GM19324 (cell line): Measurements from ENCODE around the gene NBEA.
A peak's percentile ranks its signal among the peaks of the same experiment; 100 is the strongest.
"Not testable (repeated sequence)": the region's sequence is repeated elsewhere in the genome, so short reads cannot be mapped to it uniquely, and the experiment has no call there.

Source experiments
- ATAC-seq: cut with Tn5 transposase; IDR thresholded peaks from one replicate; pipeline ENCODE4 v1.9.1; 2021; ENCODE audit warnings: mild to moderate bottlenecking, moderate library complexity; ENCODE audit not compliant: unreplicated experiment, low FRiP score

The NBEA gene

DNA sequence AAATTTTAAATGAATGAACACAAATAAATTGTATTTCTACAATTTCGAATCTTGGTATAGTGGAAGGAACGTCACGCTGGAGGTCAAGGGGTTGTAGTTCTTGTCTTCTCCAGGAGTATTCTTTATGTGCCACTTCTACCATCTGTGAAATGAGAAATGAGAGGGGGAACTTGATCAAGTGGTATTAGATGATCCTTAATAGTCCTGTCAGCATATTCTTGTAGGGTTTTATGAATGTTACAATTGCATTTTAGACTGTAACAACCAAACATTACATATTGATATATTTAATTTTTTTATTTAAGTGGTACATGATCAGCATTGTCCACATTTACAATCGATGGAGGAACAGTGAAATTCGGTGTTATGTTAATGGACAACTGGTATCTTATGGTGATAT, 113.6 kb downstream of the NBEA start:
- no peak for ATAC-seq

DNA sequence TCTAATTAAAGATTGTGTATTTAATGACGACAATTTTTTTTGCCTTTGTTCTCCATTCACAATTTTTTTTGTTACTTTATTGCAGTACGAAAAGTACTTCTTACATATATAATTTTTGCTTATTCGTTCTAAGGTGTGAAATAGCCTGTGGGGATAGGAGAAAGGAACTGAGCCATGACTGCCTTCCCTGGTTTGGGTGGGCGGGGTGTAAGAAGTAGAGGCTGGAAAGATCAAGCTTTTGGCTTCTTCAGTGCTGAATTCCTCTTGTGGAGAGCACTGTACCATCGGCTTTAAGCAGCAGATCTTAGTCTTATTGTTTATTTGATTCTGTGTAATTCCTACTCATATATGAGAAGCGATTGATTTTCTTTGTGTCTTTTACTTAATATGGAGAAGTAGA, 115.8 kb downstream of the NBEA start:
- ATAC-seq: no peak

DNA sequence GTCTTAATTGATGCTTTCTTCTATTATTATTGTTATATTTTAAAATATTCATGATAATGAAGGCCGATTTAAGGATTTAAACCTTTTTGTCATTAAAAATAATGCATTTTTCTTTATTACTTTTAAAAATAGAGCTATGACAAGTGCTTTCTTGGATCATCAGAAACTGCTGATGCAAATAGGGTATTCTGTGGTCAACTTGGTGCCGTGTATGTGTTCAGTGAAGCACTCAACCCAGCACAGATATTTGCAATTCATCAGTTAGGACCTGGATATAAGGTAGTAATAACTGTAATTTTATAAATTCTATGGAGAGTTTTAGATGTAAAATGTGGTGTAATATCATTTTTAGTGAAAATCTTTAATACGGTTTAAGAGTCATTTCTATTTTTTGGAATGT, 116.5 kb downstream of the NBEA start:
- ATAC-seq: peak; percentile 74

DNA sequence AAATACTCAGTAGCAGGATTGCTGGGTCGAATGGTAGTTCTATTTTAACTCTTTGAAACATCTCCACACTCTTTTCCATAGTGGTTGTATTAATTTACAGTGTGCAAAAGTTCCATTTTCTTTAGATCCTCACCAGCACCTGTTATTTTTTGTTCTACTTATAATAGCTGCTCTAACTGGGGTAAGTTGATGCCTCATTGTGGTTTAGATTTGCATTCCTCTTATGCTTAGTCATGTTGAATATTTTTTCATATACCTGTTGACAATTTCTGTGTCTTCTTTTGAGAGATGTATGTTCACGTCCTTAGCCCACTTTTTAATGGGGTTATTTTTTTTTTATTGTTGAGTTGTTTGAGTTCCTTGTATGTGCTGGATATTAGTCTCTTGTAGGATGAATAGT, 144.6 kb downstream of the NBEA start:
- no peak for ATAC-seq

DNA sequence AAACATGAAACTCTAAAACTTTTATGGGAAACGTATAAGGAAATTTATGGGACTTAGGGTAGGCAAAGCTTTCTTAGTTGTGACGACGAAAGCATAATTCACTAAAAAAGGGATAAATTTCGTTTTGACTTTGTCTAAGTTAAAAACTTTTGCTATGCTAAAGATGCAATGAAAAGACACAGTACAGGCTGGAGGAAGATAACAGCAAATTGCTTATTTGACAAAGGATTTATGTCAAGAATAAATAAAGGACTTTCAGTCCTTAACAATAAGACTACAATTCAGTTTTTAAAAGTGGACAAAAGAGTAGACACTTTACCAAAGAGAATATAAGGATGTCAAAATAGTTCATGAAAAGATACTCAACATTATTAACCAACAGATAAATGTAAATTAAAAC, 150.2 kb downstream of the NBEA start:
- ATAC-seq: no peak

DNA sequence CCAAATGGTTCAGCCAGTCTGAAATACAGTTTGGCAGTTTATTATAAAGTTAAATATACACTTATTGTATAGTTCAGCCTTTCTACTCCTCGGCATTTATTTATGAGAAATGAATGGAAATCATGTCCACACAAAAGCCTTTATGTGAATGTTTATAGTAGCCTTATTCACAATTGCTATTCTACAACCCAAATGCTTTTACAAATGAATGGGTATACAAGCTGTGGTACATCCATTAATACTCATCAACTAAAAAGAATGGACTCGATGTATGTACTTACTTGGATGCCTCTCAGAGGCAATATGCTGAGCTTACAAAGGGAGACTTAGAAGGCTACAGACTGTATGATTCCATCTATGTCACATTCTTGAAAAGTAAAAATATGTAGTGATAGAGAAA, 150.7 kb downstream of the NBEA start:
- no peak for ATAC-seq

DNA sequence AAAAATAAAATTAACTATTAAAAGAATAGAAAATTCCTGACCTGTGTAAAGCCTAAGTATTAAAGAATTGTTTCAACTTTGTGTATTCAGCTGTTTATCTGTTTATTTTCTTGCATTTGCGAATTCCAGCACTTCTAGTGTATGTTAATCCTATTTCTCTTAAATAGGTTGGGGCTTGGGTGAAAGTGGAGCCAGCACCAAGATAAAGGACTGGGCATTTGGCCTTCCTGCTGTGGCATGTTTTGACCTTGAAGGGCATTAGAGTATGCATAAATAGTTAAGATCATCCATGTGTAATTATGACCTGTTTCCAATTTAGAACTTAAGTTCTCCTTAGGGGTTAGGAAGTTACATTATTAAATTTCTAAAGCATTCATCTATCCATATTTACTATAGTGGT, 151.3 kb downstream of the NBEA start:
- ATAC-seq: no peak

DNA sequence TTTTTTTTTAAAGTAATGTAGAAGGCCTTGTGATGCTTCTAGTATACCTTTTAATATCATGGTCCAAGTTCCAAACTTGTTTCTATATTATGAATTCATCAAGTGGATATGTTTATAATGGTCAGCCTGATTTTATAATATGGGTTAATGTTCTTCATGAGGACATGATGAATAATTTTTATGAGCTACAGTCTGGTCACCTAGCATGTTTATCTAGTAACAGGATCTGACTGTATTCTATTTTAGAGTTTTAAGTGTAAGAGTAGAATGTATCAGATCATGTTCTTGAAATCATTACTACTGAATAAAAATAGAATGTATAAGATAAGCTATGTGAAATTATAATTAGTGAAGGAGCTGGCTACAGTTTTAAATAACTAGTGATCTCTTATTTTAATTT, 164.7 kb downstream of the NBEA start:
- ATAC-seq: not testable (repeated sequence)

DNA sequence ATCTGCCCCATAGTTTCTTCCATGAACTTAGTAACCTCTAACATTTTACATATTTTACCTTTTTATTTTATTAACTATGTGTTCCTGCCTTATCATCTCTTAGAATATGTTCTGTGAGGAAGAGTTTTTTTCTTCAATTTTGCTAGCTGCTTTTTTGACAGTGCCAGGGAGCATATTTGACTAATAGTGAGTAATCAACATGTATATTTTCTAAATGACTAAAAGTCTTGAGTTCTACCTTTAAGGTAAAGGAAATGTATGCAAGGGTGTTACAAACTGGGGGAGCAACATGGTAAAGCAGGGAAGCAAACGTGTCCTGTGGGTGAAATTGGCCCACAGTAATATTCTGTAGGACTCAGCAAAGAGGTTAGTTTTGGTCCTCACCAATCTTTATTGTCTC, 165.5 kb downstream of the NBEA start:
- no peak for ATAC-seq

DNA sequence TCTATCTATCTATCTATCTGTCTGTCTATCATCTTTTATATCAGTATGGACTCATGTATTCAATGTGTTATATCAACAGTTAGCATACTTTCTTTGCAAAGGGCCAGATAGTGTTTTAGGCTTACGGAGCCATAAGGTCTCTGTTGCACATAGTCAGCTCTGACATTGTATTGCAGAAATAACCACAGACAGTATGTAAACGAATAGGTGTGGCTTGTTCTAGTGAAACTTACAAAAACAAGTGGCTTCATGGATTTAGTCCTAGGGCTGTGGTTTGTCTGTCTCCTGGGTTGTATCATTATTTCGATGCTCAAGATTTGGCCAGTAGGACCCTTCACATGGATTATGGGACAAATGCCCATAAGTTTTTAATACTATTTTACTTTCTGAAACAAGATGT, 171.5 kb downstream of the NBEA start:
- ATAC-seq: not testable (repeated sequence)

DNA sequence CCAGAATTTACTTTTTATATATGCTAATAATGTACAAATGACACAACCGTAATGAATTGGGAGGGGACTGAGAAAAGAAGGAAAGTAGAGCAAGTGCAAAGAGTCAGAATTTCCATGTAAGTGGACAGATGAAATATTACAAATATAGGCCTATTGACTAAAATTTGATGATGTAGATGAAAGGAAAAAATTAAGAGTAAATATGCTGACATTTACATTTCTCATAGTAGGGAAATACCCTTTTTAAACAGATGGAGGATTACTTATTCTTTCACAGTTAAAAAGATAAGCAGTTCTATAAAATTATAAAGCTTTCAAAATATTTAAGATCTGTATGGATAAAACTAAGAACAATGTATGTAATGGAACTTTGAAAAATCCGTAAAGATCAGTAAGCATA, 185.4 kb downstream of the NBEA start:
- ATAC-seq: no peak

DNA sequence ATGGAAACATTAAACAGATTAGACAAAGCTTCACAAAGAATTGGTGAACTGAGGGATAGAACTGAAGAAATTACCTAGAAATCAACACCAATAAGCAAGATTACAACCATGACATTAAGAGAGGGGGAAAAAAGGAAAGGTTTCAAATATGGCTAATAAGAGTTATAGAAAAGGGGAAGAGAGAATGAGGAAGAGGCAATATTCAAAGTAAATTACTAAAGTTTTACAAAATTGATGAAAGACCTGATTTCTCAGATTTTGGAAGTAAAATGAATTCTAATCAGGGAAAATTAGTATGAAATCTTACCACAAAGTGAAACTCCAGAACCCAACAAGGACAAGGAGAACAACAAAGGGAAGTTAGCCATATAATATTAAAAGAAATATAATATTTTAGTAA, 187.4 kb downstream of the NBEA start:
- no peak for ATAC-seq

DNA sequence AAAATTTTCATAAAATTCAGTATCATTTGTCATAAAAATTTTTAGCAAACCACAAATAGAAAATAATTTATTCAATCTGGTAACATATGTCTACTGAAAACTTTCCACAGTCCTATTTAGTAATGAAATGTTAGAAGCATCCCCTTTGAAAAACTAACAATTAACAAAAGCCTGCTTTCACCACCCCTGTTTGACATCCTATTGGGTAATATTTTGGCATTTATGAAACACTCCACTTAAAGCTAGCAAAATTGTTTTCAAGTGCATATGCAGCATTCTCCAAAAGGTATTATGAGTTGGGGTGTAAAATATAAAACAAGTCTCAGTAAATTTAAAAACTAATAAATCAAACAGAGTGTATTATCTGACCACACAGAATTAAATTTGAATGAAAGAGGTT, 189.4 kb downstream of the NBEA start:
- no peak for ATAC-seq

DNA sequence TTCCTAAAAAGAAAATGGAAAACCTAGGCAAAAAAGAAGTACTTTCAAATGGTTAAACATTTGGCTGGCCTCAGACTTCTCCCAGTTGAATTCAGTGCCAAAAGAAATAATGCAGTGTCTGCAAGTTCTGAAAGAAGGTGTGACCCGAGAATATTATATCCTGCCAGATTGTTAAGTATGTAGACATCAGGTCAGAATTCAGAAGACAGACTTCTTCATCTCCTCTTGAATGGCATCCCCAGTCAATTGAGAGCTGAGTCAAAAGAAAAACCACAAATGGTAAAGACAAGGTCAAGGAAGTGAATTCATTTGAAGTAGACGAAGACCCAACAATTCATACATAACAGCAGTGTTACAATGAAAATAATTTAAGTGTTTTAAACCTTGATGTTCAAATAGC, 194.5 kb downstream of the NBEA start:
- ATAC-seq: no peak

DNA sequence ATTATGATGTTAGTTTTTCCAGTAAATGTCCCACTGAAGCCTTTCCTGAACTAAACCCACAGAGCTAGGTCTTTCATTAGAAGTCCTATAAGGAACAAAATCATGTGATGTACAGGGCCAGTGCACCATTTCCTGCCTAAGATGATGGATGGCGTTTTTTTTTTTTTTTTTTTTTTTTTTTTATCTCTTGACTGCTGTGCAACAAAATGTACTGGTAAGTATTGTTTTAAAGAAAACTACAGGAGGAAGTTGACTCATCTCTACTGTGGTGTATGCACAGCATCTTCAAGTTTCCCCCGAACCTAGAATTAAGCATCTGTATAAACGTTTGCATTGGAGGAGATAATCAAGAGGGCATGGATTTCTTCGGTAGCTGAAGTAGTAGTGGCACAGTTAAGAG, 197.5 kb downstream of the NBEA start:
- ATAC-seq: no peak

DNA sequence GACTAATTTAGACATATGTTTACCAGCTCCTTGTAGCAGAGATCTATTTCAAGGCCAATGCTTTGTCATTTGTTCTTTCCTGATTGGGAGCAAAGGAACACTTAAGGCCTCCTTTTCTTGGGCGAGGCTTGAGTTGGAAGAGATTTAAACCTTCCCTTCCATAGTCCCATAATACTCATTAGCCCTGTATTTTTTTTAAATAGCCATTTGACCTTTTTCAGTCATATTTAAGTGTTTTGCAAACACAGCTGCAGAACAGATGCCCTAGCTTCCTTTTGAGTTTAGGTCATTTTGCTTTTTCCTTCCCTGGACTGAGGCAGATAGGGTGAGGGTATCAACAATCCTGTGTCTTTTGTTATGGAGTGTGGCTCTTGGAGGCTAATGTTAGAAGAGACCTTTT, 198.3 kb downstream of the NBEA start:
- ATAC-seq: no peak

DNA sequence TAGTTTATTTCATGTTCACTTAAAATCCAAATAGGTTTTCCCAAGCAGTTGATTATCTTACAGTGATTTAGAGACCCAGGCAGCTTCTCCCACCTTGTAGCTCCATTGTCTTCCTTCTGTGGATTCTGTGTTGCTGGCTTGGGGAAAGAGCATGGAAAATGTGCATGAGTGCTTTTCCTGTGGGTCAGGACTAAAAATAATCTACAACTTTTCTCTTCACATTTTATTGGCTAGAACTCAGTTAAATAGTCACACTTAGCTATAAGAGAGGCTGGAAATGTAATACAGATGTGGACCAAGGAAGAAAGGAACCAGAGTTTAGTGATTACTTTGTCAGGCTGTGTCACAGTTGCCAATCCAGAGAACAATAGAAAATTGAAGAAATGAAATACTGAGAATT, 198.8 kb downstream of the NBEA start:
- no peak for ATAC-seq

DNA sequence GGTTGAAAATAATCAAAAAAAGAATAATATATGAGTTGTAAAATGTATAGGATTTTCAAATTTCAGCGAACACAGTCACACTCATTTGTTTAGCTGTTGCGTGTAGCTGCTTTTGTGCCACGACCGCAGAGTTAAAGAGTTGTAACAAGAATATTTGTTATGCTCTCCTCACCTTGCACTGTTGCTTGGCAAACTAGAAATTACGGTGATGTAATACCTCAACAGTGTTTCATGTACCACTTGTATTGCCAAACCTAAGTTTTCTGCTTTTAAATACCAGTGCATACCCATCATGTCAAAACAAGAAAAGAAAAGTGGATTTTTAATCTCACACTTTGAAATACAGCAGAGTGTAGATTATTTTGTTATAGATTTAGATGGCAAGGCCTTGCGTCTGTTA, 201.1 kb downstream of the NBEA start:
- ATAC-seq: no peak

DNA sequence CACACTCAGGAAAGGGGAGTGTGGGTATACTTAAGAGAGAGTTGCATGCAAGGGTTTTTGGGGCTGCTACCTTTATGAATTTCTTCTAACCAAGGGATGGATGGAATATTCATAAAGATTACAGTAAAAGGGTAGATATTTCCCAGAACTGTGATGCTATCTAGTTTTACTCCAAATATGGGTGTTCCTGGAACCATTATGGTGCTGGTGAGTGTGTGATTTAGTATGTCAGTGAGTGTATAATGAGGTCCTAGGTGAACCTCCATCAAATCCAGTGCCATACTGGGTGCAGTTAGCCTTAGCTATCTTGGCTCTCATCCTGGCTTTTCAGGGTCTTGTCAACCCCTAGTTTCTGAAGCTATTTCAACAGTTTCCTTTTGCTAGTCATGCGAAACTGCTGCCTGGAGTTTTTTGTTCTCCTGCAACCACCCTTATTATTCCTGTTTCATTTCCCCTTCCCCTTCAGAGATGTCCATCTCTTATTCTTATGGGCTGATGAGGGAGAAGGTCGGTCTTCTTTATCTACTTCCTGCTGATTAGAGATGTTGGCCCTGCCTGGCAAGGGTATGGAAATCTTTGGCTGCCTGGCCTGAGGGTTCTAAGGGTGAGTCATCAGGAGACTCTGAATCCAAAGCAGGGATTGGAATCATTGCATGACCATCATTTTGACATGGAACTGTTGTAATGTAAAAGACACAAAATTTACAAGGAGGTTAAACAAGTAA, 202.3 kb downstream of the NBEA start:
- ATAC-seq: no peak

DNA sequence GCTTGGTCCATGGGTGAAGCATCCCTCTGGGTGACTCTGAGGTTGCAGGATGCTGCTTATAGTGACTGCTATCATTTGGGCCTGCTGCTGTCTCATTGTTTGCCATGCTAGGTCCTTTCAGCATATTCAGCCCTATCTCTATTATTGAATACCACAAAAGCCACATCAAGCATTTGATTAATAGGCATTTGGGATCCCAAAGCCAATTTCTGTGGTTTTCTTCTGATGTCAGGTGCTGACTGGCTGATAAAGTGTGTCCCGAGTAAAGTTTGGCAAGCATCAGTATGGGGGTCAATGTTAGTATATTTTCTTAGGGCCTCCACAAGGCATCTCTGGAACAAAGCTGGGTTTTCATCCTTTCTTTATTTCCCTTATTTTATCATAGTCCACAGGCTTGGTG, 204.6 kb downstream of the NBEA start:
- no peak for ATAC-seq

DNA sequence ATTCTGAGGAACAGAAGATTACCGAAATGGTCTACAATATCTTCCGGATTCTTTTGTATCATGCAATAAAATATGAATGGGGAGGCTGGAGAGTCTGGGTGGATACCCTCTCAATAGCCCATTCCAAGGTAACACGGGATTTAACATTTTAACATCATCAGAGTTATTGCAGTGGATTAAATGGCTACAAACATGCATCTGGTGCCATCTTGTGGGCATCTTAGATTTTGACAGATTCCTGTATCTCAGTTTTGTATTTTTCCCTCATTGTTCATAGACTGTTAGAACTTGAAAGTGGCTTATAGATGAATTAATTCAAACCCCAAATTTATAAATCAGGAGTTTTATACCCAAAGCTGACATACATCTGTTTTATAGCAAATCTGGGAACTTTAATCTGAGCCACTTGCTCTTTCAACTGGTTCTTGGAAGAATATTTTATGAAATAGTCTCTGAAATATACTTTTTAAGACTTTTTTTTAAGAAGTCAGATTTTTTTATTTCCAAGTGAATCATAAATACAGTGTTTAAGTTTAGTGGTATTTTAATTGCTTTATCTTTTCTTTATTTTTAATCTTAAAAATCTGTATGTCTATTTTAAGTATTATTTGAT, 215.2 kb downstream of the NBEA start:
- no peak for ATAC-seq

DNA sequence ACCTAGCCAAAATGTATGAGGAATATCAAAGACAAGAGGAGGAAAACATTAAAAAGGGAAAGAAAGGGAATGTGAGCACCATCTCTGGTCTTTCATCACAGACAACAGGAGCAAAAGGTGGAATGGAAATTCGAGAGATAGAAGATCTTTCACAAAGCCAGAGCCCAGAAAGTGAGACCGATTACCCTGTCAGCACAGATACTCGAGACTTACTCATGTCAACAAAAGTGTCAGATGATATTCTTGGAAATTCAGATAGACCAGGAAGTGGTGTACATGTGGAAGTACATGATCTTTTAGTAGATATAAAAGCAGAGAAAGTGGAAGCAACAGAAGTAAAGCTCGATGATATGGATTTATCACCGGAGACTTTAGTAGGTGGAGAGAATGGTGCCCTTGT, 217.0 kb downstream of the NBEA start:
- no peak for ATAC-seq

DNA sequence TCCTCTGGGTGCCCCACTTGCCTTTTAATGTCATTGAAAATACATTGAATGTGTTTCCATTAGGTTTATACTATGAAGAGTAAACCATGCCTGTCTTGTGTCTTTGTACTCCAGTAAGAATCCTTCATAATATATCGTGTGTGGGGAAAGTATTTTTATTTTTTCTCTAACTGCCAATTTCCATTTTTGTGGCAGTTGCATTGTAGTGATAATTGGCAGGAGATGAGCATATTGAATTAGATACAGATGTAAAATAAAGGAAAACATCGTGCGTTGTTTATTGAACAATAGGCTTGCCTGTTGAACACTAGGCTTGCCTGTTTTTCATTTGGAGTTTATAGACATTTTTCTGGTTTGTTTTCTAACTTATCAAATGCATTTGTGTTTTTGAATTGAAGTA, 218.8 kb downstream of the NBEA start:
- no peak for ATAC-seq
